Measurements from ENCODE around the gene CAPN13.

DNA sequence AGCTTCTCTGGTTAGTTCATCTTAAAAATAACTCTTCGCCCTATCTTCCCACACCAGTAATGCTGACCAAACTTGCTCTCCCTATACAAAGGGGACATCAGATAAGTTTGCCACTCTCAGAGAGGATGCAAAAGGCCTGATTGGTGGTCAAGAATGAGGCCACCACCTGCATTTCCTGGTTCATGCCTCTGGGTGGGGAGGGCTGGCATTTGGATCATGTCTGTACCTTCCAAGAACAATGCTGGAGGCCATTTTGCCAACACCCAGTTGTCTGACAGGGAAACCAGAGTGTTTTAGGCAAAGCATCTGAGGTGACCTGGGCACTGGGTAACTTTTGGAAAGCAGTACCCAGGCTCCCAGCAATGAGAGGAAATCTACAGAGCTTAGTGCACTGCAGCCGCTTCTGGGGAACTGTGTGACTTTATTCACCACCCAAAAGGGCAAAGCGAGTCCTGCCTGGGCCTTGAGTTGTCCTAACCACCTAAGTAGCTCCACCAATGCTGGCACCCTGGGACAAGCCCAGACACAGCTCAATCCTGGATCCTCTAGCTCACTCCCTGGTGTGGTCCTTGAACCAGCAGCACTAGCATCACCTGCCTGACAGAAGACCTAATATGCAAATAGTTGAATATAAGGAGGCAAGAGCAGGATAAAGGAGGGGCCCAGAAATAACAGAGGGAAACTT, 35.1 kb downstream of the CAPN13 start:
- TF ChIP-seq, protein P1, sequence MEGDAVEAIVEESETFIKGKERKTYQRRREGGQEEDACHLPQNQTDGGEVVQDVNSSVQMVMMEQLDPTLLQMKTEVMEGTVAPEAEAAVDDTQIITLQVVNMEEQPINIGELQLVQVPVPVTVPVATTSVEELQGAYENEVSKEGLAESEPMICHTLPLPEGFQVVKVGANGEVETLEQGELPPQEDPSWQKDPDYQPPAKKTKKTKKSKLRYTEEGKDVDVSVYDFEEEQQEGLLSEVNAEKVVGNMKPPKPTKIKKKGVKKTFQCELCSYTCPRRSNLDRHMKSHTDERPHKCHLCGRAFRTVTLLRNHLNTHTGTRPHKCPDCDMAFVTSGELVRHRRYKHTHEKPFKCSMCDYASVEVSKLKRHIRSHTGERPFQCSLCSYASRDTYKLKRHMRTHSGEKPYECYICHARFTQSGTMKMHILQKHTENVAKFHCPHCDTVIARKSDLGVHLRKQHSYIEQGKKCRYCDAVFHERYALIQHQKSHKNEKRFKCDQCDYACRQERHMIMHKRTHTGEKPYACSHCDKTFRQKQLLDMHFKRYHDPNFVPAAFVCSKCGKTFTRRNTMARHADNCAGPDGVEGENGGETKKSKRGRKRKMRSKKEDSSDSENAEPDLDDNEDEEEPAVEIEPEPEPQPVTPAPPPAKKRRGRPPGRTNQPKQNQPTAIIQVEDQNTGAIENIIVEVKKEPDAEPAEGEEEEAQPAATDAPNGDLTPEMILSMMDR (IDR thresholded peaks at IDR 0.05 in 8 of 11, conservative IDR thresholded peaks at IDR 0.05 in 3 of 11) = no peak
- TF ChIP-seq POLR2AphosphoS5 (IDR thresholded peaks at IDR 0.05) (no peak), POLR2A (IDR thresholded peaks at IDR 0.05) (no peak)

All from spleen (tissue), 7 donors.